Peyer's patch (tissue), 4 donors: ENCODE data around the gene TRPV6. TPM values are rescaled to one million over a fixed set of nuclear protein-coding genes. Genes with fewer than 3 reads are reported as not detected.

Experiments used
- DNase-seq, 3 donors: peaks; one replicate each; pipeline ENCODE4 v3.0.0-alpha.2; 2017 to 2019
- H3K27ac ChIP-seq, 4 donors: fragments of 200-600 bp; sonication (generic); one replicate each; pipeline ENCODE4 v1.5.1; 2016 to 2019
- H3K27me3 ChIP-seq, 2 donors: fragments of 200-600 bp; sonication (generic); one replicate each; pipeline ENCODE4 v1.5.1; 2019
- H3K36me3 ChIP-seq, 3 donors: fragments of 200-600 bp; sonication (generic); one replicate each; pipeline ENCODE4 v1.5.1; 2016 to 2019
- H3K4me1 ChIP-seq, 4 donors: fragments of 200-600 bp; sonication (generic); one replicate each; pipeline ENCODE4 v1.5.1; 2016 to 2019
- H3K4me3 ChIP-seq, 4 donors: fragments of 200-600 bp; sonication (generic); 1 replicate in 3 of 4; 2 replicates in 1 of 4; pipeline ENCODE4 v1.5.1; 2016 to 2019; ENCODE audit warnings: mild to moderate bottlenecking in 1 of 4
- H3K9me3 ChIP-seq, 4 donors: fragments of 200-600 bp; sonication (generic); one replicate each; pipeline ENCODE4 v1.5.1; 2016 to 2019; ENCODE audit warnings: mild to moderate bottlenecking in 1 of 4
- POLR2A ChIP-seq, 2 donors: fragments of 450-650 bp; IDR thresholded peaks; one replicate each; pipeline ENCODE4 v1.5.1; 2017; ENCODE audit warnings: antibody characterized with exemption in 2 of 2, mild to moderate bottlenecking in 2 of 2, moderate library complexity in 2 of 2
- total RNA-seq, 4 donors: library from RNA; depleted of rRNA; stranded (reverse); fragments of >200 nt; gene quantifications; one replicate each; pipeline ENCODE4 v1.1.0, GENCODE V29; 2016
- TF ChIP-seq, protein P1 (sequence below), 6 experiments: fragments of 450-650 bp in 4 of 6; fragments of 200-600 bp in 2 of 6; sonication (generic) in 1 of 6; IDR thresholded peaks; one replicate each; pipeline ENCODE4 v1.5.1; 2017 to 2019; ENCODE audit warnings: antibody characterized with exemption in 6 of 6, mild to moderate bottlenecking in 3 of 6, moderate library complexity in 1 of 6

Gene TRPV6
- total RNA-seq, result 1 to 10 TPM in 1 of 4 donors, under 1 TPM in 3; 0.19 to 2.5 (median 0.82) TPM

DNA sequence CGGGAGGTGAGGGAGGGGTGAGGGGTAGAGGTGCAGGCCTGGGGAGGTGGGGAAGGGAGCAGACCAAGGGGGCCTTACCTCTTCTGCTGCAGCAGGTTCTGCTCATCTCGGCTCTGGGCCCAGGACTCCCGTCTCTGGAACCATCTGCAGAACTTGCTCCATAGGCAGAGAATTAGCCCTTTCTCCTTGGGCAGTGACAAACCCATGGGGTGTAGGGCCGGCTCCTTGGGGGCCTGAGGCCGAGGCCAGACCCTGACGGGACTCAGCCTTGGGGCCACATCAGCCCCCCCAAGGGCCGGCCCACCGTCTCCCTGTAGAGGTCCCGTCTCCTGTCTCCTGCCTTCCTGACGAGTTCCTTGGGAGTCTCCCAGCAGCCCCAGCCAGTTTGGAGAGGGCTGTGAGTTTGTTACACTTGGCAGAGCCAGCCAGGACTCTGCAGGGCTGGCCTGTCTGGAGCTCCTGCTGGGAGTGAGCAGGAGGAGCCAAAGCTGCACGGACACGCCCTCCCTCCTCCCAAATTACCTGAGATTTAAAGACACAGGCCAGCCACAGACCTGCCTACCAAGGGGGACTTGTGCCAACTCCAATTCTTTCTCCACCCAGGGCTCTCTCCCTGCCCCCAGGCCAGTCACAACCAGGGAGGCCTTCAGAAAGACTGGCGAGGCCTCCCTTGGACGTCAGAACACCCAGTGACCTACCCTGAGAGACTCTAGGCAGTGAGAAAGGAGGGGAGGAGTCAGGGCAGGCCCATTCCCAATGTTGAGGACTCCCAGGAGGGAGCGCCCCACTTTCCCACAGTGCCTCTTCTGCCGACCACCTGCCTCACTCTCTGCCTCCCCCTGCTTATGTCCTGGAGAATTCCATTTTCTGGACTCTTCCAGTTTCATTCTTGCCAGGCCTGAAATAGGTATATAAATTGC is at the start of gene TRPV6:
TSS of gene TRPV6 (minus strand) at position 435 of the 920 bp plus-strand sequence.
- no peaks in the 10 kb centered on the region for H3K27me3 ChIP-seq
- H3K27ac ChIP-seq, result no peak within 1 kb of the TSS
- no peak within 1 kb of the TSS for H3K4me3 ChIP-seq
- peak in 1 of 3 donors; percentile 46 for DNase-seq
- TF ChIP-seq, protein P1, sequence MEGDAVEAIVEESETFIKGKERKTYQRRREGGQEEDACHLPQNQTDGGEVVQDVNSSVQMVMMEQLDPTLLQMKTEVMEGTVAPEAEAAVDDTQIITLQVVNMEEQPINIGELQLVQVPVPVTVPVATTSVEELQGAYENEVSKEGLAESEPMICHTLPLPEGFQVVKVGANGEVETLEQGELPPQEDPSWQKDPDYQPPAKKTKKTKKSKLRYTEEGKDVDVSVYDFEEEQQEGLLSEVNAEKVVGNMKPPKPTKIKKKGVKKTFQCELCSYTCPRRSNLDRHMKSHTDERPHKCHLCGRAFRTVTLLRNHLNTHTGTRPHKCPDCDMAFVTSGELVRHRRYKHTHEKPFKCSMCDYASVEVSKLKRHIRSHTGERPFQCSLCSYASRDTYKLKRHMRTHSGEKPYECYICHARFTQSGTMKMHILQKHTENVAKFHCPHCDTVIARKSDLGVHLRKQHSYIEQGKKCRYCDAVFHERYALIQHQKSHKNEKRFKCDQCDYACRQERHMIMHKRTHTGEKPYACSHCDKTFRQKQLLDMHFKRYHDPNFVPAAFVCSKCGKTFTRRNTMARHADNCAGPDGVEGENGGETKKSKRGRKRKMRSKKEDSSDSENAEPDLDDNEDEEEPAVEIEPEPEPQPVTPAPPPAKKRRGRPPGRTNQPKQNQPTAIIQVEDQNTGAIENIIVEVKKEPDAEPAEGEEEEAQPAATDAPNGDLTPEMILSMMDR (IDR thresholded peaks at IDR 0.05), result no peak
- no peak for TF ChIP-seq POLR2A (IDR thresholded peaks at IDR 0.05)
- no peaks in the 10 kb centered on the region for H3K36me3 ChIP-seq
- H3K9me3 ChIP-seq, result no peaks in the 10 kb centered on the region
- no peaks in the 10 kb centered on the region for H3K4me1 ChIP-seq

DNA sequence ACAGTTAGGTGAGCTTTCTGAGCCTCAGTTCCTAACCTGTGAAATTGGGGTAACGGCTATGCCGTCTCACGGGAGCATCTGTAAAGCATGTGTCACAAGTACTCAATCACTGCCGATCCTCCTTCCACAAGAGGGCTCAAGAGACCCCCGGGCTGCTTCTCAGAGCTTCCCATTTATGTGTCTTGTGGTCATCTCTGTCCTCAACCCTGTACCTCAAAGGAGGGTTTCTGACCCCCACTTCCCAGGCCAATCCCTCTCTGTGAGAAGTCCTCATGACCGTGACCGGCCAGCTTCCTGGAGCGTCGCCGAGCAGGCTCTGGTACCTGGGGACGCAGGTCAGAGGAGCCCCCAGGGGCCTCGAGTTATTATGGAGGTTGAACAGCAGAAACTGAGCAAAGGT is 48.5 kb upstream of the TRPV6 start:
- Histone ChIP-seq H3K4me3 (no peak overlapping the region), H3K27me3 (no peaks in the 10 kb centered on the region), H3K27ac (no peak overlapping the region), H3K36me3 (no peaks in the 10 kb centered on the region), H3K9me3 (no peaks in the 10 kb centered on the region), H3K4me1 (no peaks in the 10 kb centered on the region)
- TF ChIP-seq, protein P1 (IDR thresholded peaks at IDR 0.05), result no peak
- TF ChIP-seq POLR2A (IDR thresholded peaks at IDR 0.05), result no peak
- no peak for DNase-seq

DNA sequence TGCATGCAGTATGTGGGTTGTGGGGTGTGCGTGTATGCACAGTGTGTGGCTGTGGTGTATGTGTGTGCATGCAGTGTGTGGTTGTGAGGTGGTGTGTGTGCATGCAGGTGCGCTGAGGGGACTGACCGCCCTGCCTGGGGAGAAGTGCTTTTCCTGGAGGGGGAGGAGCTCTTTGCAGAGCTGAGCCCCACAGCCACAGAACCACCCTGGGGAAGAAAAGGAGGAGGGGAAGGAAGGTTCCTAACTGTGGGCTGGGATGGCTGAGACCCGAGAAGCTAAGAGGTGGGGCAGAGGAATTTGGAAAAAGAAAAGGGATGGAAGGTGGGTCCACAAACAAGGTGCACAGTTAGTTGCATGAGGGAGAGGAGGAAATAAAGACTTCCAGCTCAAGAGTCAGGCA is 48.1 kb upstream of the TRPV6 start, which contains the start of gene TRPV5:
TSS of gene TRPV5 (minus strand) at position 123 of the 400 bp plus-strand sequence. CDS start 287 bp downstream, outside the sequence.
- no peak within 1 kb of the TSS for H3K27ac ChIP-seq
- TF ChIP-seq, protein P1 (IDR thresholded peaks at IDR 0.05), result no peak
- no peak for TF ChIP-seq POLR2A (IDR thresholded peaks at IDR 0.05)
- DNase-seq, result no peak
- no peaks in the 10 kb centered on the region for H3K9me3 ChIP-seq
- no peaks in the 10 kb centered on the region for H3K27me3 ChIP-seq
- no peak within 1 kb of the TSS for H3K4me3 ChIP-seq
- no peaks in the 10 kb centered on the region for H3K4me1 ChIP-seq
- no peaks in the 10 kb centered on the region for H3K36me3 ChIP-seq

DNA sequence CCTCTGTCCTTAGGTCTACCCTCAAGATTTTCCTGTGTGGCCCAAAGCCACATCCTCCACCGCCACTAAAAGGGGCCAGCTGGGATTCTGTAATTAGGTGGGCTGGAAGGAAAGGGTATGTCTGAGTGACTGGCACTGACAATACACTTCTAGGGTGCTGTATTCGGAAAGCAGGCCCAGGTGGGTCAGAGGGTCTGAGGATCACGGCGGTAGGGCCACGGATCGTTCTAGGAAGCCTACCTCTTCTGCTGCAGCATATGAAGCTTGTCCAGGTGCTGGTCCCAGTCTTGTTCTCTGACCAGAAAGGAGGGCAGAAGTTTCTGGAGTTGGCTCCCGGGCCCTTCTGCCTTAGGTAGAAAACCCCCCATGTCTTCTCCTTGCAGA is 47.5 kb upstream of the TRPV6 start:
- no peaks in the 10 kb centered on the region for H3K9me3 ChIP-seq
- DNase-seq, result no peak
- TF ChIP-seq POLR2A (IDR thresholded peaks at IDR 0.05), result no peak
- TF ChIP-seq, protein P1 (IDR thresholded peaks at IDR 0.05), result no peak
- H3K4me1 ChIP-seq, result no peaks in the 10 kb centered on the region
- H3K27me3 ChIP-seq, result no peaks in the 10 kb centered on the region
- no peaks in the 10 kb centered on the region for H3K36me3 ChIP-seq
- no peak overlapping the region for H3K4me3 ChIP-seq
- no peak overlapping the region for H3K27ac ChIP-seq

DNA sequence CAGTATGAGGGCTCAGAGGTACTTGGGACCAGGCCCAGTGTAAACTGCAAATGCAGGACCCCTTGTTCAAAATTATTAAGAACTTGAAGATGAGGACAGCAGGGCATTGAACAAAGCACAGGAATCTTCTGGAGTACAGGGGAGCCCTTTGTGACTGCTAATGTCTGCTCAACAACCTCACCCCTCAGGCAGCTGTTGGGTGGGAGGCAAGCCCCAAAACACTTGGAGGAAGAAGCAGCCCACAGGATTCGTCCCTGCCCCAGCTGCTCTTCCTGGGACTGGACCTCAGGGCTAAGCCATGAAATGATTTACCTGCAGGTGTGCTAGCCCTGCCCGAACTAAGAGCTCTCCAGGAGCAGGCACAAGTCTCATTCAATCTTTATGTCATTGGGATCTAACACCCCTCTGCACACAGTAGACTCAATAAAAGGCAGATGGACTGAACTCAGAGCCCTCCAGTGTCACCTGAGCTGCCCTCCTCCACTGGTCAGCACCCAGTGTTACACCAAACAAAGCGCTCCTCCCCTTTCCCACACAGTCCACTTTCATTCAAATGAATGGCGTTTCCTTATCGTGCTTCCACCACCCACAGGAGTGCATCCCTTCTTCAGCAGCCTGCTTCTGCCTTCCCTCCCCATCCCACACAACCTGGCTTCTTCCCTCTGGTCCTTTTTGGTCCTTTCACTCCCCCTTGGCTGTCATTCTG is 47.0 kb upstream of the TRPV6 start:
- TF ChIP-seq POLR2A (IDR thresholded peaks at IDR 0.05), result no peak
- TF ChIP-seq, protein P1 (IDR thresholded peaks at IDR 0.05), result no peak
- H3K27me3 ChIP-seq, result no peaks in the 10 kb centered on the region
- no peaks in the 10 kb centered on the region for H3K4me1 ChIP-seq
- no peak for DNase-seq
- no peak overlapping the region for H3K4me3 ChIP-seq
- no peaks in the 10 kb centered on the region for H3K9me3 ChIP-seq
- no peak overlapping the region for H3K27ac ChIP-seq
- H3K36me3 ChIP-seq, result no peaks in the 10 kb centered on the region
